GM18508 (cell line): ENCODE results near the gene ZFAND2A.
A peak's percentile ranks its signal among the peaks of the same experiment; 100 is the strongest.
"Not testable (repeated sequence)": the region's sequence is repeated elsewhere in the genome, so short reads cannot be mapped to it uniquely, and the experiment has no call there.

Source experiments
- ATAC-seq: cut with Tn5 transposase; IDR thresholded peaks from one replicate; pipeline ENCODE4 v1.9.1; 2021; ENCODE audit warnings: moderate number of reproducible peaks; ENCODE audit not compliant: insufficient read depth, unreplicated experiment

ZFAND2A gene

DNA sequence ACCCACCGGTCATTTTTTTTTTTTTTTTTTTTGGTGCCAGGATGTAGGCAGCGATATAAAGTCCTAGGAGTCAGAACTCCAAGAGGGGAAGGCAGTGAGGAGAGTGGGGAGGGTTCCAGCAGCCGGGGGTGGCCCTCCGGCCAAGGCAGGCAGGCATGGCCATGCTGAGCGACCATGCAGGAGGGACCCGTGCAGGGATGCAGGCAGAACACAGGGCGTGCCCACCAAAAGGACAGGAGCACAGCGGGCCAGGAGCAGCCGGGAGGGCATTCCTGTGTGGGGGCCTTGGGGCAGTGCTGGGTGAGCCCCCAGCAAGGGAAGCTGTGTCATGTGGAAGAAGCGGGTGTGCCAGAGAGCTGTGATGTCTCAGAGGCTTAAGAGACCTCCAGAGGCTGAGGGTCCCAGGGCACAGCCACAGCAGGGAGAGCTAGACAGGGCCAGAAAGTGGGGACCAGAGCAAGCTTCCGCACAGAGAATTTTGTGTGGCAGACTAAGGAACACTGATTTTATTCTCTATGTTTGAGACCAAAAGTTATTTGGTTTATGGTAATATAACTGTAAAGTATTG, 5.7 kb downstream of the ZFAND2A start:
- no peak for ATAC-seq

DNA sequence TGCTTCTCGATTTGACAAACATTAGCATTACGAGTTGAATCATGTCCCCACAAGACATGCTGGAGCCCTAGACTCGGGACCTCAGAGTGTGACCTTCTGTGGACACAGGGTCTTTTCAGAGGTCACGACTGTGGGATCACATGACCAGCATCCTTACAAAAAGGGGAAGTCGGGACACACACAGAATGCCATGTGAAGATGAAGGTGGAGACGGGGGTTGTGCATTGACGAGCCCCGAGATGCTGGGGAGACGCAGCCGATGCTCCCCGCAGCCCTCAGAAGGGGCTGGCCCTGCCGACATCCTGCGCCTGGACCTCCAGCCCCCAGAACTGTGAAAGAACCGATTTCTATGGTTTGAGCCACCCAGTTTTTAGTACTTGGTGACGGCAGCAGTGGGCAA, 7.5 kb downstream of the ZFAND2A start:
- ATAC-seq, result no peak

DNA sequence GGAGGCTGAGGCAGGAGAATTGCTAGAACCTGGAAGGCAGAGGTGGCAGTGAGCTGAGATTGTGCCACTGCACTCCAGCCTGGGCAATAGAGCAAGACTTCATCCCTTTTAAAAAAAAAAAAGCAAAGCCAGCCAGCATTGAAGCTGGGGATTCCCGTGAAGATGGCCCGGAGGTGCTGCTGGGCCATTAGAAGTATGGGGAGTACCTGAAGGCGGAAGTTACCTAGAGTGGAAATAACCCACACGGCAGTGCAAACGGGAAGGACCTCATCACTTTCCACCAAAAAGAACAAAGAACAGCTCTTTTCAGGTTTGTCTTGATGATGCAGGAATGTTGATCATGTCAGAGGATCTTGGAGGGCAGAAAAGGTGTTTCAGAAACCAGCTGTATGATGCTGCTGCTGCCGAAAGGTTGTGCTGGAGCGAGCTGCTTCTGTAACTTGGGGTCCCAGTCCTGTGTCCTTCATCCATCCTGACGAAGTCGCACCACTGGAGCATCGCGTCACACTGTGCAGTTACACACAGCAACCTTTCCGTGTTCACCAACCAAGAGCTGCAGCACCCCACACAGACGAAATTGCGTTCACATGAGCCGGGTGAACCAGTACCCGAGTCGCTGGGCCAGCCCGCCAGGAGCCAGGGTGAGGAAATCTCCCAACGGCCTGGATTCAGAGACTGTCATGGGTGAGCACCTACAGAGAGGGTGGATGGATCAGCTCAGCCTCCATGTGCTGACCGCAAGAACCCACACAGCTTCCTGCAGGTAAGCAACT, 8.2 kb downstream of the ZFAND2A start:
- ATAC-seq, result no peak

DNA sequence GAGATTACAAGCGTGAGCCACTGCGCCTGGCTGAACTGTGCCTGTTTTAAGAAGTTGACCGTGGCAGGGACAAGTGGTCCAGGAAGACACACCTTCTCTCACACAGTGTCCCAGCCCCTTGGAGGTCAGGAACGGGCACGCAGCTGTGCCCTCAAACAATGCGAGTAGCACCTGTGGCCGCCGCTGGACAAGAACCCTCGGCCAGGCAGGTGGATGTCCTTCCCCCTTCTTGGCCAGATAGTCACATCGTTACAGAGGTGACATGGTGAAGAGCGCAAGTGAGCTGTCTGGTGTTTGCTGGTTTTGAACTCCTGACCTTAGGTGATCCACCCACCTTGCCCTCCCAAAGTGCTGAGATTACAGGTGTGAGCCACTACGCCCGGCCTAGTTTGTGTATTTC, 8.8 kb downstream of the ZFAND2A start:
- no peak for ATAC-seq

DNA sequence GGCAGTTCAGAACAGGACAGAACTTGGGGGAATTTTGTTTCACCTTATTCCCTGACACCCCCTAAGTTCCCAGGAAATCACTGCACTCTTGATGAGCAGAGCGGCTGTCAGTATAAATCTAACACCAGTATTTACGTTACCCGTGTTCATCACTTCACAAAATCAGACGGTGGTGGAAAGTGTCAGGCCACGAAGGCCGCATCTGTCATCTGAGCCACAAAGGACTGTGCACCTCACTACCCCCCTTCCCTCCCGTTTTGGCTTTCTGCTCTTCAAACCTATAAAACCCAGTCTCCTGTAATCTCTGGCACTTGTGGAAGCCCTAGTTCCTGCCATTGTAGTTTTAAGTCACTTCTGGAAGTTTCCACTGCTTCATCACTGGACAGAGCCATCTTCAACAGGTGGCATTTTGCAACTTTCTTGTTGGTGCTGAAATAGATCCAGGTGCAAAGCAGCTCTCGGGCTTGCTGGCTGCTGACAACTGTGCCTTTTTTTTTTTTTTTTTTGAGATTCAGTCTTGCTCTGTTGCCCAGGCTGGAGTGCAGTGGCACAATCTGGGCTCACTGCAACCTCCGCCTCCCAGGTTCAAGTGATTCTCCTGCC, 9.5 kb downstream of the ZFAND2A start:
- no peak for ATAC-seq

DNA sequence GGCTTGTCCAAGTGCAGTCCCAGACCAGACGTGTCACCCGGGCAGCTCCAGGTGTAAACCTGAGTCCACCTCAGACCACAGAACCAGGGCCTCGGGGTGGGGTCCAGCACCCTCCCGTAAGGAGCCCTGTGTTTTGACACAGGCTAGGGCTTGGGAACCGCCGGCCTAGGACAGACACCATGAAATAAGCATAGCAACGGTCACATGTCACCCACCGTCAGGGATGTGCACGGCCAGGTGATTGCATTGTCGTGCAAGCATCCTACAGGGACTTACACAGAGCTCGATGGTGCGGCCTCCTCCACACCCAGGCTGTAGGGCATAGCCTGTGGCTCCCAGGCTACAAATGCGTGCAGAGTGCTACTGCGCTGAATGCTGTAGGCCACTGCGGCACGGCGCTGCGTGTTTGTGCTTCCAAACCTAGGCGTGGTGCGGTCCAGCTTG, 10.6 kb downstream of the ZFAND2A start:
- no peak for ATAC-seq

DNA sequence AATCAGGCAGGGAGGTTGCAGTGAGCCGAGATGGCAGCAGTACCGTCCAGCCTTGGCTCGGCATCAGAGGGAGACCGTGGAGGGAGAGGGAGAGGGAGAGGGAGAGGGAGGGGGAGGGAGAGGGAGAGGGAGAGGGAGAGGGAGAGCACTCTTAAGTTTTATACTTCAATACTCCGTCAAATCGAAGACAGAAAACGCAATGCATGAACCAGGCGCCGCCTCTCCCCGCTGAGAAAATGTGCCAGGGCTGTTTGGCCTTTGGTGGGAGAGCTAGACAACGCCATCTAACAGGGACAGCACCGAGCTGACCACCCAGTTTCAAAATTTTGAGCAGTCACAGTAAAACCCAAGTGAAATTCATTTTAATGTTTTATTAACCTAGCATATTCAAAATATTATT, 12.1 kb downstream of the ZFAND2A start:
- ATAC-seq, result not testable (repeated sequence)

DNA sequence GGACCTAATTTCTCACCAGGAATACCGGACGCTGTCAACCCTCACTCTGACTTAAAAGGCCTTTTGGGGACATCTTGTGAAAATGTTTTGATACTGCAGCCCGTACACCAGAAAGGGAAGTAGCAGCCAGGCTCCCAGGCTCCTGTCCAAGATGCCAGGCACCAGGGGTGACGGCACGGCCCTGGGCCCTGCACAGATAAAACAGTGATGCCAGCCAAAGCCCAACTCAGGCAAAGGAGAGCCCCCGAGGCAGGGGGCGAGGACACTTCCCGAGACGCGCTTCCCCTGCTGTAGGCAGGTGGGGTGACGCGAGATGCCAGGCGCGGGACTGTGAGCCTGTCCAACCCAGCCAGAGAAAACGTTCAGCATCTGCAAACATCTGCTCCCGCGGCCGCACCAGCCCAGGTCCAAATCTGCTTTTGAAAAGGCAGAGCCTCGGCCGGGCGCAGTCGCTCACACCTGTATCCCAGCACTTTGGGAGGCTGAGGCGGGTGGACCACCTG, 15.7 kb downstream of the ZFAND2A start:
- ATAC-seq, result no peak

DNA sequence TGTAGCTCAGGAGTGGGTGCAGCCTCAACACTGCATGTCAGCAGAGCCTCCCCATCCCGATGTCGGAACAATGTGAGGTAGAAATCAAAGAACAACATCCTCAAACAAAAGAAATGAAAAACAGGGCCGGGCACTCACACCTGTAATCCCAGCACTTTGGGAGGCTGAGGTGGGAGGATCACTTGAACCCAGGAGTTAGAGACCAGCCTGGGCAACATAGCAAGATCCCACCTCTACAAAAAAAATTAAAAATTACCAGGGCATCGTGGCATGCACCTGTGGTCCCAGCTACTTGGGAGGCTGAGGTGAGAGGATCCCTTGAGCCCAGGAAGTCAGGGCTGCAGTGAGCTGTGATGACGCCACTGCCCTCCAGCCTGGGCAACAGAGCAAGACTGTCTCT, 17.0 kb downstream of the ZFAND2A start:
- ATAC-seq, result not testable (repeated sequence)

DNA sequence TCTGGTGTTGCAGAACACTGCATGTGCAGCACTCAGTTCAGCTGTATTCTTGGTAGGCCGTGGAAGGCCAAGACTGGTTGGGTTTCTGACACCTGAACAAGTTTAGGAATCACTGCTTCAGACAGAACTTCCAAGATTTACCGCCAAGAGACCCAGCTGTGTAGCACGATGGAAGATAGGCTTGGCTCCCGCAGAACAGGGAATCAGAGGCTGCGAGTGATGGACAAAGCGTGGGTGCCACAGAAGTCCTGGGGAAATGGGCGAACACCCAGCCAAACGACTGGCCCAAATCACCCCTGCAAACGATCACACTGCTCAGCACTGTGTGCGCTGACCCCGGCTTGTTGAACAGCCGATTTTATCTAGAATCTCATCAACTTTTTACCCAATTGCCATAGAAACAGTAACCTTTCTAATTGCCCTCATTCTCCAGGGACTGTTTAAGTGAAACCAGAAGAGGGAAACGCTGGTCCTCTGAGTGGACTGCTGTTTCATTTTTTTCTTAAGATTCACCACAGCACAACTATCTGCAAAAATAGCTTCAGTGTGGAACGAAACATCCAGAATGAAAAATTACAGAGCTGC, 17.9 kb downstream of the ZFAND2A start:
- no peak for ATAC-seq

DNA sequence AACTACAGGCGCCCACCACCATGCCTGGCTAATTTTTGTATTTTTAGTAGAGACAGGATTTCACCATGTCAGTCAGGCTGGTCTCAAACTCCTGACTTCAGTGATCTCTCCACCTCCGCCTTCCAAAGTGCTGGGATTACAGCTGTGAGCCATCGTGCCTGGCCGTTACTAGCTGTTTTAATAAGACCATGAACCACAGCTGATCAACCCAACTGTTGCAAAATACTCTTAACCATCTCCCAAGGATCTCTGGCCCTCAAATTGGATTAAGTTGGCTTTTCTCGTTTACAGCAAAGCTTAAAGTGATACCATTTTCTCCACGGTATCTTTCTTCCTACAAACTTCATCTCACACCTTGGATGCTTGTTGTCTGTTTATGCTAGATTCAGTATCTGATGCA, 18.3 kb downstream of the ZFAND2A start:
- no peak for ATAC-seq

DNA sequence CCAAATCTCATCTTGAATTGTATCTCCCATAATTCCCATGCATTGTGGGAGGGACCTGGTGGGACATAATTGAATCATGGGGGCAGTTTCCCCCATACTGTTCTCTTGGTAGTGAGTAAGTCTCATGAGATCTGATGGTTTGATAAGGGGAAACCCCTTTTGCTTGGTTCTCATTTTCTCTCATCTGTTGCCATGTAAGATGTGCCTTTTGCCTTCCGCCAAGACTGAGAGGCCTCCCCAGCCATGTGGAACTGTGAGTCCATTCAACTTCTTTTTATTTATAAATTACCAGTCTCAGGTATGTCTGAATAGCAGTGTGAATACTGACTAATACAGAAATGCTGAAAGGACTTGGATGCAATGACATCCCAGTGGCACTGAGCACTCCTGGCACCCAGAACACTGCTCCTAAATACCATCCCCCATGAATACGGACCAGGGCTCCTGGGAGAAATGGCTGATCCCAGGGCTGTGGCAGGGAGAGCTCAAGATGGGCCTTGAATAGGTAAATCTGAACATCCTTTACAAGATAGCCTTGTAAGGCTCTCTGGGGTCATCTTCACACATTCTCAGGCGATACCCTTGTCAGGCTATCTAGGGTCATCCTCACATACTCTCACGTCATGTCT, 19.4 kb downstream of the ZFAND2A start:
- ATAC-seq, result no peak

DNA sequence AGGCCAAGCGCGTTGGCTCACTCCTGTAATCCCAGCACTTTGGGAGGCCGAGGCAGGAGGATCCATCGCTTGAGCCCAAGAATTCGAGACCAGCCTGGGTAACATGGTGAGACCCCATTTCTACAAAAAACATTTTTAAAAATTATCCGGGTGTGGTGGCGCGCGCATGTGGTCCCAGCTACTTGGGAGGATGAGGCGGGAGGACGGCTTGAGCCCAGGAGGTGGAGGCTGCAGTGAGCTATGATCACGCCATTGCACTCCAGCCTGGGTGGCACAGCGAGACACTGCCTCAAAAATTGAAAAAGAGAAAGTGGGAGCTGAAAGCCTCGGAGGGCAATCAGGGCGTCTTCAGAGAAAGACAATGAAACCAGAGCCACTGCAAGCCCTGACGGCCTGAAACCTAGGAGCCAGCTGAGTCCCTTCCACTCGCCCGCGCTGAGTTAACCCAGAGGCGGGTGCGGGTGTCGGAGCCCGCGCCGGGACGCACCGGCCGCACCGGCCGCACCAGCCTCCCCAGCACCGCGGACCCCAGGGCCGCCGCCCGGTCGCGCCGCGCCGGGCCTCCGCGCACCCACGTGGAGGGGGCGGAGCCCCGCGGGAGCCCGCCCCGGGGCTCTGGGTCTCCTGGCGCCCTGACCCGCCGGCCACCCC, 22.4 kb downstream of the ZFAND2A start:
- peak; percentile 23 for ATAC-seq

DNA sequence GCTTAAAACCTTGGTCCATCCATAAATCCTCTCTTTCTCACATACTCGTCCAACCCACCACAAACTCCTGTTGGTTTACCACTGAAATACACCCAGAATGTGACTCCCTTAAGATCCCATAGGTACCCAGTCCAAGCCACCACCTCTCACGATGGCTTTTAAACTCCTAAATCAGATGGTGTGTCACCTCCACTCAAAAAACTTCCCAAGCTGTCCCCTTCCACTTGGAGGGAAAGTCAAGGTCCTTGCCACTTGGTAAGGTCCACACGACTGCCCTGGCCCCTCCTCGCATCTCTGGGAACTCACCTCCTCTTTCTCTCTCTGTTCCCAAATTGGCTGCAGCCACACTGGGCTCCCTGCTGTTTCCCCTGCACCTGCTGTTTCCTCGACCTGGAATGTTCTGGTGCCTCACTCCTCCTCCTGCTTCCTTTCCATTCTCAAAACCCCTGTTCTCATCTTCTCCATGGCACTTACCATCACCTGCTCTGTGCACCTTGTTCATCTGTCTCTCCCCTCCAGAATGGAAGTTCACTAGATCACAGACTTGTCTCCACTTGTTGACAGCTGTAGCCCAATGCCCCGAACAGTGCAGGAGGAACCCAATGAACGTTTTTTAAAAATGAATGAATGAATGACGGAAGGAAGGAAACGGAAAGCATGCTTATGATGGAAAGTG, 23.0 kb downstream of the ZFAND2A start:
- ATAC-seq, result no peak

DNA sequence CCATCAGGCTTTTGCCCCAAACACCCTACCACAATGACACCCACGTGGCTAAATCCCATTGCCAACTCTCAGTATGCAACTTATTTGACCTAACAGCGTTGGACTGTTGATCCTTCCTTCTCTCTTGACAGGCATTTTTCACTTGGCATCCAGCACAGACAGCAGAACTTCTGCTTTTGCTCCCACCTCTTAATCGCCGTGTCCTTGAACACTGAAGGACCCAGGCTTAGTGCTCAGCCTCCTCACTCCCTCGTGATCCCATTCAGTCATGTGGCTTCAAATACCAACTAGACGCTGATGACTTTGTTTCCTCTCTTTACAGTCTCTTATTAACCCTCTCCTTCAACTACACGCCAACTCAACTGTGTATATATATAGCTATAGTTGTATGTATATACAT, 25.0 kb downstream of the ZFAND2A start:
- no peak for ATAC-seq

DNA sequence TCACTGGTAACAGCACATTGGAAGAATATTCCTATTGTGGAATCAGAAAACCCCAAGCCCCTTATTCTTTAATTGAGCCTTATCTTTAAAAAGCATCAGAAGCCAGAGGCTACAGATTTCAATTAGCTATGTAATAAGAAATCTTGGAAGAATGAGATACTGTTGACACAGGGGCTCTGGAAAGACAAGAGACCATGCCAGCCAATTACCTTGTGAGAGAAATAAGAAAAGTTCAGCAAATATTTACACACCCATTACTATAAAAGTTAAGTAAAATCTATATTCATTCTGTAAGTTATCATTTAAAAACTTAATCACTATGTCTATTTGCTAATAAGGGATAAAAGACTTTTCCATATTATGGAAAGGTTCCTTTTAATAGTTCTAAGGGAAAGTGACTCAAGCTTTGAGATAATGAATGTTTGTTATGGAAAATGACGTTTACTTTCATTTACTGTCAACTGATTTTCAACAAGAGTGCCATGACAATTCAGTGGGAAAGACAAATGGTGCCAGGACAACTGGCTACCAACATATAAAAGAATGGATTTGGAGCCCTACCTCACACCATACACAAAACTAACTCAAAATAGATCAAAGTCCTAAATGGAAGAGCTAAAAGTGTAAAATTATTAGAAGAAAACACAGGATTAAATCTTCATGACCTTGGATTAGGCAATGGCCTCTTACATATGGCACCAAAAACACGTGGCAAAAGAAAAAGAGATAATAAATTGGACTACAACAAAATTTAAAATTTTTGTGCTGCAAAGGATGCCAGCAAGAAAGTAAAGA, 28.3 kb downstream of the ZFAND2A start:
- no peak for ATAC-seq

DNA sequence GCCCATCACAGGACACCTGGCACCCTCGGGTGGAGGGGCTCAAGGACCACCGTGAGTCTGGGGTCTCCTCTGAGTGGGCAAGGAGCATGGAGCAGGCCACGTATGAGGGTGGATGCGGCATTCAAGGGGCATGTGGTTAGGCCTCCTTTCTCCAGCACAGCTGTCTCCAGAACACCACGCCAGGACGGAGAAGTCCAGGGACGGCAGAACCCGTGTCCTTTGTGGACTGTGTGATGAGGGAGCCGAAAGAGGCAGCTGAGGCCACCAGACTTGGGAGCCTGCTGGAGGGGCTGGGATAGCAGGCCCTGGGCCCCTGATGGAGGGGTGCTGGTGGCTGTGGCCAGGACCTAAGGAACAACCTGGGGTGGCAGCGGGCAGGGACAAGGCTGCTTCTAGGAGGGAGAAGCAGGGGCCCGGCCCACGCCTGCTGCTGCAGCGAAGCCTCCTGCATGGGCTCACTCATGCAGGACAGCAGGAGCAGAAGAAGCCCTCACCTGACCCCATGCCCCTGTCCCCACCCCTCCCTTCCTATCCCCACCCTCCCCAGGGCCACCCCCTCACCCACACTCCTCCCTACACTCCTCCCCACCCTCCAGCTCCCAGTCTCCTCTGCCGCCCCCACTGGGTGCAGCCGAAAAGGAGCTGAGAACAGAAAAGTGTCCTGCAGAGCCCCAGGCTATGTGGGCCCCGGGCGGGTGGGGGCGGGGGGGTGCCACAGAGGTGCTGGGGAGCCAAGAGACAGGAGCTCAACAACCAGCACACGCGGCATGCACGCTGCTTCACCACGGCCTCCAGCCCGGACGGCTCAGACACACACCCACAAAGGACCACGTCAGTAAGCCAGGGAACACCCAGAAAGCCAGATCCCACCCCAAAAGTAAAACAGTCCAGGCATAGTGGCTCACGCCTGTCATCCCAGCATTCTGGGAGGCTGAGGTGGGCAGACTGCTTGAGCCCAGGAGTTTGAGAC, 29.7 kb downstream of the ZFAND2A start:
- ATAC-seq, result no peak

DNA sequence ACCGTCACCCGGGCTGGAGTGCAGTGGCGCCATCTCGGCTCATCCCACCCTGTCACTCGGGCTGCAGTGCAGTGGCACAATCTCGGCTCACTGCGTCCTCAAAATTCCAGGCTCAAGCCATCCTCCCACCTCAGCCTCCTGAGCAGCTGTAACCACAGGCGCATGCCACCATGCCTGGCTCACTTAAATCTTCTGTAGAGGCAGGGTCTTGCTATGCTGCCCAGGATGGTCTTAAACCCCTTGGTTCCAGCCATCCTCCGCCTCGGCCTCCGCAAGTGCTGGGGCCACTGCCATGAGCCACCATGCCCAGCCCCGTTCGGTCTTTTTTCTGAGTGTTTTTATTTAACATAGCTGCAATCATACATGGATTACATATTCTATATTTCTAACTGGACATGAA, 30.6 kb downstream of the ZFAND2A start:
- ATAC-seq, result no peak
